WTC11 (cell line): Measurements from ENCODE around the gene FBXL16. TPM values are rescaled to one million over a fixed set of nuclear protein-coding genes. Genes with fewer than 3 reads are reported as not detected.
A peak's percentile ranks its signal among the peaks of the same experiment; 100 is the strongest.

ENCODE experiments used
- ATAC-seq: fragments of 200-7000 bp; cut with Tn5 transposase; 2 replicates; pipeline ENCODE4 v1.10.0; 2021; ENCODE audit warnings: mild to moderate bottlenecking, moderate library complexity
- CTCF ChIA-PET: fragments of 300-600 bp; sonication (Branson Sonifier 250); formaldehyde crosslinking; loops from one replicate; lab custom pipeline; 2021; ENCODE audit warnings: antibody characterized with exemption; lab: Charles Lee
- POLR2A ChIA-PET: fragments of 350-600 bp; sonication (Branson Sonifier 250); formaldehyde crosslinking; loops from one replicate; lab custom pipeline; 2021; ENCODE audit warnings: antibody characterized with exemption; lab: Charles Lee
- DNase-seq: peaks from one replicate; pipeline ENCODE4 v3.0.0; 2021; ENCODE audit warnings: low spot score
- H3K27ac Mint-ChIP-seq: 2 replicates; pipeline ENCODE4 v1.8.0; 2021; ENCODE audit warnings: mixed read lengths
- H3K27me3 Mint-ChIP-seq: 2 replicates; pipeline ENCODE4 v1.8.0; 2021; ENCODE audit warnings: low read depth, mild to moderate bottlenecking, moderate library complexity, mixed read lengths
- H3K36me3 Mint-ChIP-seq: 2 replicates; pipeline ENCODE4 v1.8.0; 2021; ENCODE audit warnings: mixed read lengths
- H3K4me1 Mint-ChIP-seq: 2 replicates; pipeline ENCODE4 v1.8.0; 2022; ENCODE audit warnings: mixed read lengths
- H3K4me3 Mint-ChIP-seq: 2 replicates; pipeline ENCODE4 v1.8.0; 2021; ENCODE audit warnings: mild to moderate bottlenecking, moderate library complexity, mixed read lengths
- H3K9me3 Mint-ChIP-seq: 2 replicates; pipeline ENCODE4 v1.8.0; 2021; ENCODE audit warnings: mixed read lengths
- AR ChIP-seq: fragments of 250-450 bp; sonication (Bioruptor Pico); IDR thresholded peaks from 2 replicates; pipeline ENCODE4 v1.9.0; 2021; ENCODE audit warnings: mild to moderate bottlenecking
- CBFB ChIP-seq: sonication (generic); formaldehyde crosslinking; IDR thresholded peaks from 2 replicates; pipeline ENCODE4 v1.8.1; 2022; ENCODE audit warnings: mild to moderate bottlenecking, low read depth, missing genetic modification reagents
- CREM ChIP-seq: sonication (generic); formaldehyde crosslinking; IDR thresholded peaks from 2 replicates; pipeline ENCODE4 v1.8.1; 2022; ENCODE audit warnings: mild to moderate bottlenecking, missing genetic modification reagents, moderate library complexity
- FOXJ3 ChIP-seq: sonication (generic); formaldehyde crosslinking; IDR thresholded peaks from 2 replicates; pipeline ENCODE4 v1.9.0; 2021; ENCODE audit warnings: missing genetic modification reagents, mild to moderate bottlenecking, borderline replicate concordance
- FOXK1 ChIP-seq: sonication (generic); formaldehyde crosslinking; IDR thresholded peaks from 2 replicates; pipeline ENCODE4 v1.8.0; 2022; ENCODE audit warnings: mild to moderate bottlenecking, moderate library complexity, missing genetic modification reagents
- KAT7 ChIP-seq: sonication (generic); formaldehyde crosslinking; IDR thresholded peaks from 2 replicates; pipeline ENCODE4 v1.8.1; 2023; ENCODE audit warnings: missing genetic modification reagents, mild to moderate bottlenecking, borderline replicate concordance
- MAX ChIP-seq: sonication (generic); formaldehyde crosslinking; IDR thresholded peaks from 2 replicates; pipeline ENCODE4 v1.8.0; 2022; ENCODE audit warnings: mild to moderate bottlenecking, missing genetic modification reagents
- MYBL2 ChIP-seq: sonication (generic); formaldehyde crosslinking; IDR thresholded peaks from 2 replicates; pipeline ENCODE4 v1.8.1; 2023; ENCODE audit warnings: mild to moderate bottlenecking, moderate library complexity, missing genetic modification reagents
- NFATC4 ChIP-seq: fragments of 250-450 bp; sonication (Bioruptor Pico); IDR thresholded peaks from 2 replicates; pipeline ENCODE4 v1.9.0; 2021; ENCODE audit warnings: mild to moderate bottlenecking
- NR3C1 ChIP-seq: sonication (generic); formaldehyde crosslinking; conservative IDR thresholded peaks from 2 replicates; pipeline ENCODE4 v1.8.1; 2023; ENCODE audit warnings: low read depth, mild to moderate bottlenecking, missing genetic modification reagents
- OVOL2 ChIP-seq: fragments of 250-450 bp; sonication (Bioruptor Pico); IDR thresholded peaks from 2 replicates; pipeline ENCODE4 v1.9.0; 2021; ENCODE audit warnings: mild to moderate bottlenecking, borderline replicate concordance
- RELA ChIP-seq: sonication (generic); formaldehyde crosslinking; IDR thresholded peaks from 2 replicates; pipeline ENCODE4 v1.8.1; 2022; ENCODE audit warnings: missing genetic modification reagents, mild to moderate bottlenecking, borderline replicate concordance
- SMAD4 ChIP-seq: sonication (generic); formaldehyde crosslinking; IDR thresholded peaks from 2 replicates; pipeline ENCODE4 v1.8.0; 2022; ENCODE audit warnings: mild to moderate bottlenecking, missing genetic modification reagents
- SOX15 ChIP-seq: fragments of 250-450 bp; sonication (Bioruptor Pico); IDR thresholded peaks from 2 replicates; pipeline ENCODE4 v1.9.0; 2021; ENCODE audit warnings: mild to moderate bottlenecking
- SP1 ChIP-seq: sonication (generic); formaldehyde crosslinking; conservative IDR thresholded peaks from 2 replicates; pipeline ENCODE4 v1.8.1; 2022; ENCODE audit warnings: missing genetic modification reagents
- TEAD1 ChIP-seq: sonication (generic); formaldehyde crosslinking; IDR thresholded peaks from 2 replicates; pipeline ENCODE4 v1.8.0; 2022; ENCODE audit warnings: mild to moderate bottlenecking, missing genetic modification reagents
- USF1 ChIP-seq: sonication (generic); formaldehyde crosslinking; IDR thresholded peaks from 2 replicates; pipeline ENCODE4 v1.8.0; 2022; ENCODE audit warnings: mild to moderate bottlenecking, missing genetic modification reagents
- ZNF219 ChIP-seq: sonication (generic); formaldehyde crosslinking; IDR thresholded peaks from 2 replicates; pipeline ENCODE4 v1.8.0; 2023; ENCODE audit warnings: missing genetic modification reagents, mild to moderate bottlenecking, borderline replicate concordance
- ZNF317 ChIP-seq: sonication (generic); formaldehyde crosslinking; IDR thresholded peaks from 2 replicates; pipeline ENCODE4 v1.8.1; 2023; ENCODE audit warnings: low read depth, mild to moderate bottlenecking, moderate library complexity, missing genetic modification reagents, borderline replicate concordance
- ZNF671 ChIP-seq: fragments of 250-450 bp; sonication (Bioruptor Pico); IDR thresholded peaks from 2 replicates; pipeline ENCODE4 v1.8.0; 2021; ENCODE audit warnings: mild to moderate bottlenecking
- total RNA-seq: library from RNA; stranded (reverse); gene quantifications from 3 replicates; pipeline ENCODE4 v1.2.3, GENCODE V29; 2021

The FBXL16 gene
- total RNA-seq, 1 experiment from 2014 or later = 22.7 TPM

DNA sequence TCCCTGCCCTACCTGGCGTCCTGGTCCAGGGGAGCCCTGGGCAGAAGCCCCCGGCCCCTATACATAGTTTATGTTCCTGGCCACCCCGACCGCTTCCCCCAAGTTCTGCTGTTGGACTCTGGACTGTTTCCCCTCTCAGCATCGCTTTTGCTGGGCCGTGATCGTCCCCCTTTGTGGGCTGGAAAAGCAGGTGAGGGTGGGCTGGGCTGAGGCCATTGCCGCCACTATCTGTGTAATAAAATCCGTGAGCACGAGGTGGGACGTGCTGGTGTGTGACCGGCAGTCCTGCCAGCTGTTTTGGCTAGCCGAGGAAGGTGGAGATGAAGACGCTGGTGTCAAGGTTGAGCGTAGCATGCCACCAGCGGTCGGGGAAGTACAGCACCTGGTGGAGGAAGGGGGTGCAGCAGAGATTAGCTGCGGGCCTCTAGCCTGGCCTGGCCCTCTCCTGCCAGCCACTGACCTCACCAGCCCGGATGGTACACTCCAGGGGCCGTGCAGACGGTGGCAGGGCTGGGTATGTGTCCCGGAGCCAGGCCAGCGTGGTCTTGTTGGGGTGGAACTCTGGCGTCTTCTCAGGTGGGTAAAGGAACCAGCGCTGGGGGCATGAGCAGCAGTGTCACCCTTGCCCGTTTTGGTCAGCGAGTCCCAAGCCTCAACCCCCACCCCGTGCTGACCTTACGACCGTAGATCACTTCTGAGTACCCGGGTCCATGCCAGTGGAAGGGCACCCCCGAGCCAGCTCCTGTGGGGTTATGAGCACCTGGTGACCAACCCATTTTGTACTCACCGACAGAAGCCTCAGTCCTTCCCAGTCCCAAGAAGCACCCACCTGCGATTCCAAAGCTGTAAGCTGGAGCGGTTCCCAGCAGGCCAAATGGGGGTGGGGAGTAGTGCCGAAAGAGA is 22.9 kb downstream of the FBXL16 start (continued):
- TF ChIP-seq AR (CRISPR knock-in tag) = no peak
- TF ChIP-seq NR3C1 (CRISPR knock-in tag) = no peak
- no peak for TF ChIP-seq SP1 (CRISPR knock-in tag)
- 0 out of 2 replicates have a peak, but pooled peaks have one; percentile 1 for TF ChIP-seq USF1 (CRISPR knock-in tag)
- TF ChIP-seq FOXK1 = no peak
- no peak for TF ChIP-seq CREM (CRISPR knock-in tag)
- TF ChIP-seq CBFB (CRISPR knock-in tag) = no peak
- no peak for TF ChIP-seq ZNF219 (CRISPR knock-in tag)
- 0 out of 2 replicates have a peak, but pooled peaks have one; percentile 58 for TF ChIP-seq NFATC4
- TF ChIP-seq ZNF317 (CRISPR knock-in tag) = no peak
- no peak for TF ChIP-seq SMAD4 (CRISPR knock-in tag)
- TF ChIP-seq MYBL2 (CRISPR knock-in tag) = no peak
- TF ChIP-seq FOXJ3 (CRISPR knock-in tag) = no peak
- no peak for TF ChIP-seq OVOL2 (CRISPR knock-in tag)
- TF ChIP-seq KAT7 (CRISPR knock-in tag) = peak; percentile 74
- no peak for TF ChIP-seq ZNF671
- no peak for TF ChIP-seq MAX
- TF ChIP-seq, all 79 proteins: peak for 6

GRCh38 chr16:681746-682427 is 23.7 kb downstream of the FBXL16 start:
- POLR2A ChIA-PET = no interaction called here
- Mint-ChIP-seq H3K9me3 (no peaks in the 10 kb centered on the region), H3K27me3 (no peaks in the 10 kb centered on the region), H3K27ac (no peak overlapping the region), H3K4me1 (peaks cover 21% of the 10 kb centered on the region), H3K4me3 (peak overlapping the region; percentile 76), H3K36me3 (peaks cover 25% of the 10 kb centered on the region)
- CTCF ChIA-PET = interaction anchor here (0.7 to 2.7 kb wide), 7 partner anchors 13 to 103 kb away, joined by 3 to 12 read pairs (median 3); no protein-coding TSS in a partner anchor
- ATAC-seq = no peak
- DNase-seq = no peak
- TF ChIP-seq SOX15 (CRISPR knock-in tag) = no peak
- no peak for TF ChIP-seq OVOL2 (CRISPR knock-in tag)
- TF ChIP-seq TEAD1 (CRISPR knock-in tag) = 0 out of 2 replicates have a peak, but pooled peaks have one; percentile 8
- TF ChIP-seq MYBL2 (CRISPR knock-in tag) = no peak
- 0 out of 2 replicates have a peak, but pooled peaks have one; percentile 10 for TF ChIP-seq USF1 (CRISPR knock-in tag)
- TF ChIP-seq ZNF219 (CRISPR knock-in tag) = no peak
- 0 out of 2 replicates have a peak, but pooled peaks have one; percentile 48 for TF ChIP-seq RELA
- TF ChIP-seq MAX = 0 out of 2 replicates have a peak, but pooled peaks have one; percentile 27
